ENCODE measurements around the gene MEGF8.

MEGF8 gene

DNA sequence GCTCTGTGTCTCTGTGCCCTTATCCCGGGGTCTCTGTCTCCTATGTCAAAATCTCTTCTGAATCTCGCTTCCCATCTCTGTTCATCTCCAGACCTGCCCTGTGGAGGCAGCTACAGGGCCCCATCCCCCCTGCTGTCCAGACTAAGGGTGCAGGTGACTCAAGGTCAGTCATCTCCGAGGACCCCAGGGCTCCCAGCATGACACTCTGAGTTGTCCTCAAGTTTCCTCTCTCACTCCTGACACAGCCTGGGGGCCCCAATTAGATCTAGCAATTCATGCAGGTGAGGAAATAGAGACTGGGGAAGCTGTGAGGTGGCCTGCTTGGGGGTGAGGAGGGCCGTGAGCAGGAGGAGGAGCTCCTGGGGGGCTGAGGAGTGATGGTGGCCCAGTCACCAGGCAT lies 66.7 kb downstream of the MEGF8 start:
- no peak for DNase-seq

DNA sequence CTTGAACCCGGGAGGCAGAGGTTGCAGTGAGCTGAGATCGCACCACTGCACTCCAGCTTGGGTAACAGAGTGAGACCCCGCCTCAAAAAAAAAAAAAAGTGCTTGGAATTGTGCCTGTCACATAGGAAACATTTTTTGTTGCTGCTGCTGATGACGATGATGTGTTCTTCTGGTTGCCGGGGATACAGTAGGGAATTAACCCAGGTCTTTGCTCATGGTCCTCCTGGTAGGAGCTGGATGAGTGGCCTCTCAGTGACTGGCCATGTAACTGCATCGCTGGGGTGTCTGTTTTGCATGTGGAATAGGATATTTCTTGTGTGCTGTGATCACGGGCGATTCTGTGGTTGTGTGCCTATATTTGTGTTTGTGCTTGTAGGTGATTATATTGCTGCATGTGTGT lies 69.3 kb downstream of the MEGF8 start:
- DNase-seq = no peak

DNA sequence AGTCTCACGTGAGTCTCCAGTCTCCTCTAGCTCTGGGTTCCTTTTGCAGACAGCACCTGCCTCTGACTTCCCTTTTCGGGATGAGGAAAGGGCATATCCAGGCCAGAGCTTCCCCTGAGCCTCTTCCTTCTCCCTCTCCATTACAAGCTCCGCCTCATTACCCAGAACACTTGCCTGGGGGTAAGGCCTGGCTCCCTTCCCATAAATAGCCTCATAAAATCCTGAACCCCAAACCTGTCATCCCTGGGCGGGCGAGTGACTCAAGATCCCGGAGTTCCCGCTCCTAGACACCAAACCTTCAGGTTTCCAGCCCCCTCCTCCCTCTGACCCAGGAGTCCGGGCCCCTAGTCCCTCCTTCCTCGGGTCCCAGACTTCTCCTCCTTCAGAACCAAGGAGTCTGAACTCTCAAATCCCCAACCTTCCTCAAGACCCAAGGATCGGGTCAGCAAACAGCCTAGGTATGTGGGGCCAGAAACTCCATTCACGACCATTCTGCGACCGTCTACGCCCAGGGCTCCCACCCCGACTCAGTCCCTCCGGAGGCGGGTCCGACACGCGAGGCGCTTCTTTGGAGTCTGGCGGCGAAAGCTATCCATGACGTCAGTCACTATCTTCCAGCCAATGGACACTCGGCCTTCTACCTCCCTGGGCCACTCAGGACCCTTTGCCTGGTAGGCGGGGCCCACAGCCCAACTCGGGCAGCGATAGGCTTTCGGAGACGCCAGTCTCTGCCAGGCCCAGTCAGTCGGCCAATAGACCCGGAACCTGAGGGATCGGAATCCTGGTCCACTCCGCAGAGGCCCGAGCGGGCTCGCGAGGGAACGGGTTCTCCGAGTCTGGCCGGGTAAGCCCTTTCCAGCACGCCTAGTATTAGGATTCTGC lies 71.2 kb downstream of the MEGF8 start:
- DNase-seq = peak; percentile 98

GRCh38 chr19:42397263-42398166 lies 72.1 kb downstream of the MEGF8 start:
- DNase-seq = no peak

- no peak for DNase-seq
Observed at GRCh38 chr19:42400404-42400803, 75.0 kb downstream of the MEGF8 start.

DNA sequence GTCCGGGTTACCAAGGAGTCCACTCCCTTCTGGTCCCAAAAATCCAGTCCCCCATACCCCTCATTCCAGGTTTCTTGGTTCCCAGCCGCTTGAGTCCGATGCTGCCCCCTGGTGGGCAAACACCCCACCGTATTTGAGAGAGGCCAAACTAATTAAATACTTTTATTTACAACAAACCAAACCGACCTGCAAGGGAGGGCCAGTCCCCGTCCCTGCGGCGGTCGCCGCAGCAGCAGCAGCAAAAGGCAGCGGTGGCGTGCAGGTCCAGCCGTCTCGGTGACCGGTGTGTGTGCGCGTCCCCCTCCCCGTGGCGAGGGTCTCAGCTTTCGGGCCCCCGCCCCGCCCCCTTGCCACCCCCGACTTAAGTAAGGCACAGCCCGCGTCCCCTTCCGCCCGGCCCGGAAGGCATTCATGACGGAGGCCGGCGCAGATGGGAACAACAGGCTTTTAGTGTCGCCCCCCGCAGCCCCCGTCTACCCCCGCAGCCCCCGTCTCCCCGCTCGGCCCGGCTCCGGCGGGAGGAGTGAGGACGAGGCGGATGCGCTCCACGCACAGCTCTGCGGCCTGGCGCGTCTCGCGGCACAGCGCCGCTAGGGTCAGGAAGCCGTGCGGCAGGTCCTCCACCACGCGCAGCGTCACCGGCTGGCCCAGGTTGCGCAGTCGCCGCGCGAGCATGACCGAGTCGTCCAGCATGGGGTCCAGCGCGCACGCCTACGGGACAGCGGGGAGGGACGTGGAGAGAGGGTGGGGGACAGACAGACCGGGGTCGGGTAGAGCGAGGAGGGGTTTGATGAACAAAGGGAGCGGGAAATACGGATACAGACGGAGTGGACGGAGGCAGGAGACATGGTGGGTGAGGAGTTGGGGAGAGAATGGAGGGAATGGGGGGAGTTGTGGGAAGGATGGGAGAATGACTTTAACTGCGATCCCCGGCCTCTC lies 76.2 kb downstream of the MEGF8 start:
- DNase-seq = peak; percentile 38

DNA sequence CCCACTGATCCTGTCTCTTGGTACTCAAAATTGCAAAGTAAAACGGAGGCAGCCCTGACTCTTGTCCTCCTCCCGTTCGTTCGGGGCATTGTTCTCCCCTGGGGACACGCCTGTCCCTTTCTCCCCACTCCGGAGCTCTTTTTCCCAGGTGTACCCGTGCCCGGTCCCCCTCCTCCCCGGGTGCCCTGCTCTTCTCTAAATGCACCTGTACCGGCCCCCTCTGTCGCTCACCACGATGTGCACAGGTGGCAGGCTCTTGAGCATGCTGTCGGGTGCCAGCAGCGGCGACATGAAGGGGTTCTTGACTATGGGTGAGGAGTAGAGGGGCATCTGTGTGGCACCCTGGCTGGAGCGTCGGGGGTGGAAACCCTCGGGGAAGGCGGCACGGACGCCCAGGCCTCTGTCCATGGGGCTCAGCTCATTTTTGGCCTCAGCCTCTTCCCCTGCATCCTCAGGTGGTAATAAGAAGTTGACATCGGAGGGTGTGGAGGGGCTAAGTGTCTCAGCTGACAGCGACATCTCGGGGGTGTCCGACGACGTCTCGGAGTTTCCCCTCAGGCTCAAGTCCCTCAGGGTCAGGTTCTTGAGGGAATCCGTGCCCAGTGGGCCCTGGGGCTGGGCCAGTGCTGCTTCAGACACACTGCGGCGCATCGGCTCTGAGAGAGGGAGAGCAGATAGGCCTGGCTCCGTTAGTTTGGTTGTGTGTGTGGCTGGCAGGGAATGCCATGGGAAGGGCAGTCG lies 77.1 kb downstream of the MEGF8 start:
- DNase-seq = no peak

DNA sequence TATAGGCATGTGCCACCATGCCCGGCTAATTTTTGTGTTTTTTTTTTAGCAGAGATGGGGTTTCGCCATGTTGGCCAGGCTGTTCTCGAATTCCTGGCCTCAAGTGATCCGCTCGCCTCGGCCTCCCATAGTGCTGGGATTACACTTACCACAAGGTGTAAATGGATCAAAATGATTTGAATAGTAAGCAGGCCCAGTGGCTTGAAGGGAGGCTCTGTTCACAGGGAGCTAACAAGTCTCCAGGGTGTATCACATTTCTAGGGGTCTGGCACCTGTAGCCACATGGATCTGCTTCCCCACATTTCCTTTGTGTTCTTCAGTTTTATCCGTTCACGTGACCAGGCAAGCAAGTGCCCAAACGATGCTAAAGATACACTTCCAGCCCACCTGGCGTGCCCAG lies 78.2 kb downstream of the MEGF8 start:
- no peak for DNase-seq

GRCh38 chr19:42406111-42406510 lies 80.7 kb downstream of the MEGF8 start:
- no peak for DNase-seq

DNA sequence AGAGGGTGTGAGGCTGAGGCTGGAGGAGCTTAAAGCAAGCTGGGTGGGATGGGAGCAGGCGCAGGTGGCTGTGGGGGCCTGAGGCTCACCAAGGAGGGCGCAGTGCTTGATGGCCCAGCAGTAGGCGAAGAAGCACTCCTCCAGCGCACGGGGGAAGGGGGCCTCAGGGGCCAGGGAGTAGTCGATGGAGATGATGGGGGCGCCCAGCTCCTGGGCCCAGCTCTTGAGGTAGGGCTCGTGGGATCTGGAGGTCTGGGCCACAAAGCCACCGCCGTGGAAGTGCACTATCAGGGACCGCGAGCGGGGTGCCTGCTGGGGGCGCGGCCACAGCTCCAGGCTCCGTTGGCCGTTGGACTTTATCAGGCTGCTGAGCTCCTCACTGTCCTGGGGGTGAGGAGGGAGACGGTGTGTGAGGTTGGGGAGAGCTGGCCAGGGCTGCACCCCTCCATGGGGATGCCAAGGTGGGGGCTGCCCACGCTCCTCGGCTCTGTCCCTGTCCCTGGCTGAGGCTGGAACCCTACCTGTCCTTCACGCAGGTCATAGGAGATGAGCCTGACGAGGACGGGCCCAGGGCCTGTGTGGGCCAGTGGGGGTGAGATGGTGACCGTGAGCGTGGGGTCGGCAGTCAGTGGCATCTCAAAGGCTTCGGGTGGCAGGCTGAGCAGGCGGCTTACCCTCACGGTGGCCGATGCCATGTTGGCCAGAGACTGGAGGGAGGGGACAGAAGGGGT lies 81.8 kb downstream of the MEGF8 start:
- DNase-seq = no peak

- no peak for DNase-seq
Observed at GRCh38 chr19:42407816-42408175, 82.4 kb downstream of the MEGF8 start.

- DNase-seq = no peak
Observed at GRCh38 chr19:42409477-42409876, 84.0 kb downstream of the MEGF8 start.

DNA sequence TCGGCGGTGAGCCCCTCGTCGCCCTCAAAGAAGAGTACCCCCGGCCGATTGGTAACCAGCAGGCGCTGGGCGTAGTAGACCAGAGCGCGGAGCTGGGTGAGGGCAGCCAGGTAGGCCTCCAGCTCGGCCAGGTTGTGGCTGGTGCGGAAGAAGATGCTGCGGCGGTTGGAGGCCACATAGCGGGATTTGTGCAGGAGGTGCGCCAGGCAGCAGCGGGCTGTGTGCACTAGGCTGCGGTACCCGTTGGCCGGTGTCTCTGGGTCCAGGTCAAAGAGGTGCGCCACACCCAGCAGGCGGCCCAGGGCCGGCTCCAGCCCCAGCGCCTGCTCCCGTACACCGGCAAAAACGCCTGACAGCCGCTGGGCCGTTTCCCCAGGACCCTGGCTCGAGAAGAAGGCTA lies 84.9 kb downstream of the MEGF8 start:
- no peak for DNase-seq

GRCh38 chr19:42411581-42412178 lies 86.2 kb downstream of the MEGF8 start:
- DNase-seq = no peak

DNA sequence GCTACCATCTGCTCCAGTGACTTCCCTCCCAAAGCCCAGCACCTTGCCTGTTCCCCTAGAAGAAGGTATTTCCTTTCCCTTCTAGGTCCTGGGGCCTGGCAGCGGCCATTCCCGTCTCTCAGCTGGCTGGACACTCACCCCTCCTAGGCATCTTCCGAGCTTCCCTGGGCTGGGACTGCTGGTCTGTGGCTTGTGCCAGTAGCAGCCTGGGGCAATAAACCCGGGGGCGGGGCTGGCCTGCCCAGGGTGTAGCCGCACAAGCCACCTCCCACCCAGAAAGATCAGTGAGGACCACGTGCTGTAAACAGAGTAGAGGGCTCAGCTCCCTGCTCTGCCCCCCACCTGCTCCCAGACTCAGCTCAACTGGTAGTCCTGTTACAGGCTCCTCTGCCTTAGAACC lies 86.8 kb downstream of the MEGF8 start:
- DNase-seq = no peak

GRCh38 chr19:42412661-42413076 lies 87.2 kb downstream of the MEGF8 start:
- DNase-seq = no peak

DNA sequence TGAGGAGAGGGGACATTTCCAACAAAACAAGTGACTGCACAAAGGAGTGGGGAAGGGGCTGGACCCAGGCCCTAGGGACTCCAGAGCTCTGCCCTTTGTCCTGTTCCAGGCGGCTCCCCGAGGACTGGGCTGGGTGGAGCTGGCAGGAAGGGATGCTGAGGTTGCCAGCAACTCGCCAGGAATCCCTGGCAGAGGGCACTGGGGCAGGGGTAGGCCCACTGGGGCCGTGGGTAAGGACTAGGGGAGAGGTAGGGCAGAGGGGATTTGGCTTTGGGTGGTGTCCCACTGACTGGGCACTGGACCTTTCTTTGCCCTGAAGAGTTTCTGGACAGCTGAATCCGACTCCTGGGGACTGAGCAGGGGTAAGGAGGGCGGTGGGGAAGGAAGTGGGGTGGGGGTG lies 93.9 kb downstream of the MEGF8 start:
- no peak for DNase-seq

DNA sequence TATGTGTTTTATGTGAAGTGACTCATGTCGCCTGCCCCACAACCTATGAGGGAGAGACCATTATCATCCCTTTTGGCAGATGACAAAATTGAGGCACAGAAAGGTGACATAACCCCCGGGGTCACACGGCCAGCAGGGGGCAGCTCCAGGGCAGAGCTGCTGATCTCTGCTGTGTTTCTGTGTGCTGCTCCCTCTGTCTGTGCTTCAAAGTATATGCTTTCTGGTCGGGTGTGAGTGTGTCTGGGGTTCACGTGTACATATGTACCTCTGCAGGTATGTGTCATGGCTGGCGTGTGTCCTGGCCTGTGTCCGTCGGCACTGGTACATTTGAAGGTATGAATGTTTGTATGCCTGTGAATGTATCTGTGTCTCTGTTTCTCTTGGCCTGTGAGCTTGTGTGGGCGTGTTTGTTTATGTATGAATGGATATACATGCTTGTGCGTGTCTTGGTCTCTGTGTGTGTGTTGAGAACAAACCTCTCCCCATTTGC lies 94.7 kb downstream of the MEGF8 start:
- DNase-seq = no peak

- DNase-seq = no peak
Observed at GRCh38 chr19:42421101-42421500, 95.7 kb downstream of the MEGF8 start.

- no peak for DNase-seq
Observed at GRCh38 chr19:42421591-42422031, 96.2 kb downstream of the MEGF8 start.
